Measurements from ENCODE around the gene CDH23. TPM values are rescaled to one million over a fixed set of nuclear protein-coding genes. Genes with fewer than 3 reads are reported as not detected.
A peak's percentile ranks its signal among the peaks of the same experiment; 100 is the strongest.

Gene CDH23
- total RNA-seq, 1 donor from 2014 or later, result 10.3 TPM

DNA sequence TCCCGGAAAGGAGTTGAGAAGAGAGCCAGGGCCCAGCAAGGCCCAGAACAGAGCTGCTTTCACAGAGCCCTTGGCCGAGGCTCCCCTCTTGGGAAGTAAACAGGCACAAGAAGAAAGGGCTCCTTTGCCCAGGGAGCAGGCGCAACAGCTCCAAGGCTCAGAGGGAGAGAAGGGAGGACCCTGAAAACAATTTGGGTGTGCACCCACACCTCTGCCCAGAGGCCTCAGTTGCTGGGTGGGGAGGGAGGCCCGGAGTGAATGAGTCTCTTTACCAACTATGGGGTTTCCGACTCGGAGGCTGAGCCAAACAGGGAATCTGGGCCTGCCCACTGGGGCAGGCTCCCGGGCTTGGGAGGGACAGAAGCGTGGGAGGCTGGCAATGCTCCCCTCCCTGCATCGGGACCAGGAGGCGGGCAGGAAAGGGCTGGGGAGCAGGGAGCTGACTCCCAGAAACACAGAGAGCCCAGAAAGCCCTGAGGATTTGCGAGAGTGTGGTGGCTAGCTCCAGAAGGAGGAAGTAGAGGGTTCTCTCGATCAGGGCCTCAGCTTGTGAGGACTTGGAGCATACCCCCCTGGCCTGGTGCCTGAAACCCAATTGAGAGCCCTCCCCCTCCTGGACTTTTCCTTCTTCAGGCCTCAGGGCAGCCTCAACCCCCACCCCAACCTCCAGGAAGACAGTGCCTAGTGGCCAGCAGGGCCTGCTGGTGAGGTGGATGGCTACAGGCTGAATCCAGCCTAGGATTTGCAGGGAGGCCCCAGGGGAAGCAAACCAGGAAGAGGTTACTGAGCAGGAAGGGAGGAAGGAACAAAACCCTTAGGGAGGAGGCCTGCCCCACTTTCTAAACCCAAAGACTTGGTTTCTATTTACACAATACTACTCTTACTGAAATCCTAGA lies 316.7 kb downstream of the CDH23 start:
- TF ChIP-seq POLR2AphosphoS5 (IDR thresholded peaks at IDR 0.05; ENCODE audit: insufficient read depth in 1 of 2, low read depth in 1 of 2), result peak in 1 of 2 donors; percentile 91
- TF ChIP-seq, protein P1, sequence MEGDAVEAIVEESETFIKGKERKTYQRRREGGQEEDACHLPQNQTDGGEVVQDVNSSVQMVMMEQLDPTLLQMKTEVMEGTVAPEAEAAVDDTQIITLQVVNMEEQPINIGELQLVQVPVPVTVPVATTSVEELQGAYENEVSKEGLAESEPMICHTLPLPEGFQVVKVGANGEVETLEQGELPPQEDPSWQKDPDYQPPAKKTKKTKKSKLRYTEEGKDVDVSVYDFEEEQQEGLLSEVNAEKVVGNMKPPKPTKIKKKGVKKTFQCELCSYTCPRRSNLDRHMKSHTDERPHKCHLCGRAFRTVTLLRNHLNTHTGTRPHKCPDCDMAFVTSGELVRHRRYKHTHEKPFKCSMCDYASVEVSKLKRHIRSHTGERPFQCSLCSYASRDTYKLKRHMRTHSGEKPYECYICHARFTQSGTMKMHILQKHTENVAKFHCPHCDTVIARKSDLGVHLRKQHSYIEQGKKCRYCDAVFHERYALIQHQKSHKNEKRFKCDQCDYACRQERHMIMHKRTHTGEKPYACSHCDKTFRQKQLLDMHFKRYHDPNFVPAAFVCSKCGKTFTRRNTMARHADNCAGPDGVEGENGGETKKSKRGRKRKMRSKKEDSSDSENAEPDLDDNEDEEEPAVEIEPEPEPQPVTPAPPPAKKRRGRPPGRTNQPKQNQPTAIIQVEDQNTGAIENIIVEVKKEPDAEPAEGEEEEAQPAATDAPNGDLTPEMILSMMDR (IDR thresholded peaks at IDR 0.05), result no peak
- peak in 1 of 2 donors; percentile 29 for TF ChIP-seq POLR2A (IDR thresholded peaks at IDR 0.05)
- peak overlapping the region; percentile 95 for H3K27ac ChIP-seq
- H3K4me1 ChIP-seq, result peaks cover 49% of the 10 kb centered on the region
- intact Hi-C loops (cut with DNase I), result loop anchor here (5.0 kb wide), 1 partner anchor 59 kb away; the partner anchor contains the start of gene VSIR
- H3K27me3 ChIP-seq, result no peaks in the 10 kb centered on the region
- no peak overlapping the region for H3K4me3 ChIP-seq
- no peaks in the 10 kb centered on the region for H3K36me3 ChIP-seq
- H3K9me3 ChIP-seq, result no peaks in the 10 kb centered on the region
- DNase-seq (ENCODE audit: extremely low spot score in 2 of 2), result peak in 1 of 2 donors; percentile 97

DNA sequence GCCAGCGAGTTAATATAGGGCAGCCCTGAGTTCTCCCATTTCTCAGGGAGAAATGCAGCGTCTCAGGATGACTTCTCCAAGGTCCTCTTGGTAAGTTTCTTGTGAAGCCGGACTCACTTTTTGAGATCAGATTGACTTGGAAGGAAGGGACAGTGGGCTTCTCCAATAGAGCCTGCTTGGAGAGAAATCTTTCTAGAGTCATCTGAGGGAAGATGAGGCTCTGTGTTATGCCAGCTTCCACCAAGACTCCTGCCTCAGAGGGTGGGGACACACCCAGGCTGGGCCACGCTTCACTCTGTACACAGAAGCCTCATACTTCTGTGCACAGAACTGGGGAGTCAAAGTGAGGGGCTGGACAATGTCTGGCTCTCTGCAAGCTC lies 317.3 kb downstream of the CDH23 start:
- DNase-seq (ENCODE audit: extremely low spot score in 2 of 2), result no peak
- no peaks in the 10 kb centered on the region for H3K9me3 ChIP-seq
- no peaks in the 10 kb centered on the region for H3K36me3 ChIP-seq
- intact Hi-C loops (cut with DNase I), result loop anchor here (5.0 kb wide), 1 partner anchor 58 kb away; the partner anchor contains the start of gene VSIR
- peak overlapping the region; percentile 95 for H3K27ac ChIP-seq
- H3K4me3 ChIP-seq, result no peak overlapping the region
- H3K27me3 ChIP-seq, result no peaks in the 10 kb centered on the region
- TF ChIP-seq, protein P1 (IDR thresholded peaks at IDR 0.05), result no peak
- TF ChIP-seq POLR2AphosphoS5 (IDR thresholded peaks at IDR 0.05; ENCODE audit: insufficient read depth in 1 of 2, low read depth in 1 of 2), result no peak
- no peak for TF ChIP-seq POLR2A (IDR thresholded peaks at IDR 0.05)
- peaks cover 54% of the 10 kb centered on the region for H3K4me1 ChIP-seq

DNA sequence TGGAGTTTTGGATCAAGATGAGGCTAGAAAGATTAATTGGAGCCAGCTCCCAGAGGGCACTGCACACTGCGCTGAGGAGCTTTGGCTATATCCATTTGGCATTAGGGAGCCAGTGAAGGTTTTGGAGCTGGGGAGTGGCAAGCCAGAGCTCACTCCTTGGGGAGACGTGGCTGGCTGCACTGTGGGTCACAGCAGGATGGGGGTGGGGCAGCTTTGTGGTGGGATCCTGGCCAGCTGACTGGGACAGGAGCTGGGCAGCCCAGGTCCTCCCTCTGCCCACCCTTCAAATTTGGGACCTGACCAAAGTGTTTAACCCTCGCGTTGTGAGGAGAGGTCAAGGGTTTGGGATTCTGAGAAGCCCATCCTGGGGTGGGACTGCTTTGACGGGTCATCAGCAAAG lies 317.9 kb downstream of the CDH23 start:
- TF ChIP-seq POLR2AphosphoS5 (IDR thresholded peaks at IDR 0.05; ENCODE audit: insufficient read depth in 1 of 2, low read depth in 1 of 2), result no peak
- no peak for TF ChIP-seq POLR2A (IDR thresholded peaks at IDR 0.05)
- TF ChIP-seq, protein P1 (IDR thresholded peaks at IDR 0.05), result no peak
- H3K27me3 ChIP-seq, result no peaks in the 10 kb centered on the region
- intact Hi-C loops (cut with DNase I), result loop anchor here (5.0 kb wide), 1 partner anchor 58 kb away; the partner anchor contains the start of gene VSIR
- no peaks in the 10 kb centered on the region for H3K9me3 ChIP-seq
- no peak for DNase-seq (ENCODE audit: extremely low spot score in 2 of 2)
- no peak overlapping the region for H3K4me3 ChIP-seq
- peak overlapping the region; percentile 95 for H3K27ac ChIP-seq
- H3K4me1 ChIP-seq, result peaks cover 60% of the 10 kb centered on the region
- H3K36me3 ChIP-seq, result no peaks in the 10 kb centered on the region

DNA sequence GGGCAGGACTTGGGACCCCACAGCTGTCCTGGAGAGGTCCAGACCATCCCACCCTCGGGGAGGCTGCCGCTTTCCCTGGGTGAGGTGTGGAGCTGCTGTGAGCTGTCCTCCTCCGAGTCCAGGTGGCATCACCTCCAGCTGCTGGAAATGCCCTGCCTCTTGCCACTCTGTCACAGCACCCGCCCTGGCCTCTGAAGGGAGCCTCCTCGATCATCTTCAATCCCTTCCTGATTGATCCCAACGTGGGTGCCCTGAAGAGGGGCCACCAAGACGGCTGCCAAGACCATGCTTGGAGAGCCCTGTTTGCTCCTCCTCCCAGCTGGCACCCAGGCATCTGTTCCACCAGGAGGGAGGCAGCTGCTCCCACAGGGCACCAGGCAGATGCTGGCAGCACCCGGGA lies 318.3 kb downstream of the CDH23 start:
- TF ChIP-seq, protein P1 (IDR thresholded peaks at IDR 0.05), result no peak
- TF ChIP-seq POLR2AphosphoS5 (IDR thresholded peaks at IDR 0.05; ENCODE audit: insufficient read depth in 1 of 2, low read depth in 1 of 2) (no peak), POLR2A (IDR thresholded peaks at IDR 0.05) (no peak)
- Histone ChIP-seq H3K4me3 (no peak overlapping the region), H3K9me3 (no peaks in the 10 kb centered on the region), H3K27me3 (no peaks in the 10 kb centered on the region), H3K4me1 (peaks cover 63% of the 10 kb centered on the region), H3K27ac (peak overlapping the region; percentile 95), H3K36me3 (no peaks in the 10 kb centered on the region)
- intact Hi-C loops (cut with DNase I), result no loop called here
- no peak for DNase-seq (ENCODE audit: extremely low spot score in 2 of 2)

DNA sequence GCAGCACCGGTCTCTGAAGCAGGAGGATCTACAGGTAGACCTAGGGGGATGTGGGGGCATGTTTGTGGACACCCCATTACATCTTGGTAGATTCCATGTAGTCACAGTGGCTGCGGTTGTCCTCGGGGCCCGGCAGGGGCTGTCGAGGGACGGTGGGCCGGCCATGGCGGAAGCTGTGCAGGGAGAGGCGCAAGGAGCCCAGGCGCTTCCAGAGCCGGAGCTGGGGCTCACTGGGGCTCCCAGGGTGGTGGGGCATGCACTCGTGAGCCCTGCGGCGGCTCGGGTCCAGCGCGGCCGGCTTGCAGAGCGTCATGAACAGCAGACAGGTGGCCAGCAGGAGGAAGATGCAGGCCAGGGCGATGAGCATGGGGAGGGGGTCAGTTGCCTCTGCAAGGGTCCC lies 319.1 kb downstream of the CDH23 start:
- no peak for DNase-seq (ENCODE audit: extremely low spot score in 2 of 2)
- Histone ChIP-seq H3K36me3 (no peaks in the 10 kb centered on the region), H3K9me3 (no peaks in the 10 kb centered on the region), H3K4me3 (no peak overlapping the region), H3K4me1 (peaks cover 66% of the 10 kb centered on the region), H3K27me3 (no peaks in the 10 kb centered on the region), H3K27ac (peak overlapping the region; percentile 95)
- intact Hi-C loops (cut with DNase I), result no loop called here
- no peak for TF ChIP-seq POLR2A (IDR thresholded peaks at IDR 0.05)
- TF ChIP-seq, protein P1 (IDR thresholded peaks at IDR 0.05), result no peak
- no peak for TF ChIP-seq POLR2AphosphoS5 (IDR thresholded peaks at IDR 0.05; ENCODE audit: insufficient read depth in 1 of 2, low read depth in 1 of 2)

Measured in vagina (tissue), 2 donors.